ENCODE data around the gene APBB2.
A peak's percentile ranks its signal among the peaks of the same experiment; 100 is the strongest.

The APBB2 gene

GRCh38 chr4:40916880-40917279 lies 297.5 kb downstream of the APBB2 start:
- DNase-seq (ENCODE audit: extremely low spot score), result peak; percentile 63
- ChIA-PET POLR2A (no interaction called here), CTCF (interaction anchor here (0.7 to 4.7 kb wide), 6 partner anchors 8 to 181 kb away, joined by 3 to 32 read pairs (median 4); no protein-coding TSS in a partner anchor)
- TF ChIP-seq CTCF (IDR thresholded peaks at IDR 0.05; ENCODE audit: control extremely low read depth, extremely low read depth, low read depth, missing control alignments), result peak; percentile 54

- POLR2A ChIA-PET, result no interaction called here
- DNase-seq (ENCODE audit: extremely low spot score), result no peak
- TF ChIP-seq CTCF (IDR thresholded peaks at IDR 0.05; ENCODE audit: control extremely low read depth, extremely low read depth, low read depth, missing control alignments), result no peak
- CTCF ChIA-PET, result interaction anchor here (0.9 to 4.7 kb wide), 2 partner anchors 11 to 19 kb away, joined by 4 to 32 read pairs; no protein-coding TSS in a partner anchor
Measured at GRCh38 chr4:40916218-40916555, 298.2 kb downstream of the APBB2 start.

GRCh38 chr4:40915318-40916217 lies 298.8 kb downstream of the APBB2 start:
- no peak for TF ChIP-seq CTCF (IDR thresholded peaks at IDR 0.05; ENCODE audit: control extremely low read depth, extremely low read depth, low read depth, missing control alignments)
- no peak for DNase-seq (ENCODE audit: extremely low spot score)
- ChIA-PET POLR2A (no interaction called here), CTCF (interaction anchor here (0.9 to 4.7 kb wide), 3 partner anchors 11 to 18 kb away, joined by 4 to 32 read pairs (median 4); no protein-coding TSS in a partner anchor)

- ChIA-PET POLR2A (no interaction called here), CTCF (interaction anchor here (1.4 to 7.0 kb wide), 4 partner anchors 8 to 14 kb away, joined by 4 to 79 read pairs (median 36); no protein-coding TSS in a partner anchor)
- DNase-seq (ENCODE audit: extremely low spot score), result no peak
- TF ChIP-seq CTCF (IDR thresholded peaks at IDR 0.05; ENCODE audit: control extremely low read depth, extremely low read depth, low read depth, missing control alignments), result no peak
Measured at GRCh38 chr4:40912460-40913184, 301.7 kb downstream of the APBB2 start.

- DNase-seq (ENCODE audit: extremely low spot score), result no peak
- TF ChIP-seq CTCF (IDR thresholded peaks at IDR 0.05; ENCODE audit: control extremely low read depth, extremely low read depth, low read depth, missing control alignments), result no peak
- ChIA-PET POLR2A (interaction anchor here (0.6 kb wide), 1 partner anchor 1746 kb away, joined by 3 read pairs; the partner anchor contains the start of gene ATP8A1), CTCF (interaction anchor here (1.0 to 7.0 kb wide), 5 partner anchors 11 to 66 kb away, joined by 3 to 79 read pairs (median 14); no protein-coding TSS in a partner anchor)
Measured at GRCh38 chr4:40910706-40911105, 303.6 kb downstream of the APBB2 start.

- CTCF ChIA-PET, result interaction anchor here (0.8 to 7.0 kb wide), 10 partner anchors 8 to 297 kb away, joined by 3 to 79 read pairs (median 3); no protein-coding TSS in a partner anchor
- no peak for TF ChIP-seq CTCF (IDR thresholded peaks at IDR 0.05; ENCODE audit: control extremely low read depth, extremely low read depth, low read depth, missing control alignments)
- POLR2A ChIA-PET, result no interaction called here
- DNase-seq (ENCODE audit: extremely low spot score), result no peak
Measured at GRCh38 chr4:40909363-40909876, 304.9 kb downstream of the APBB2 start.

Data from GM10248 (cell line).